C4-2B (cell line): ENCODE data around the gene HYAL2.

Source experiments
- CTCF ChIP-seq: fragments of 450-650 bp; conservative IDR thresholded peaks from 2 replicates; pipeline ENCODE4 v1.5.1; 2017; ENCODE audit warnings: mild to moderate bottlenecking
- ZFX ChIP-seq: fragments of 450-650 bp; IDR thresholded peaks from 2 replicates; pipeline ENCODE4 v1.6.1; 2017

DNA sequence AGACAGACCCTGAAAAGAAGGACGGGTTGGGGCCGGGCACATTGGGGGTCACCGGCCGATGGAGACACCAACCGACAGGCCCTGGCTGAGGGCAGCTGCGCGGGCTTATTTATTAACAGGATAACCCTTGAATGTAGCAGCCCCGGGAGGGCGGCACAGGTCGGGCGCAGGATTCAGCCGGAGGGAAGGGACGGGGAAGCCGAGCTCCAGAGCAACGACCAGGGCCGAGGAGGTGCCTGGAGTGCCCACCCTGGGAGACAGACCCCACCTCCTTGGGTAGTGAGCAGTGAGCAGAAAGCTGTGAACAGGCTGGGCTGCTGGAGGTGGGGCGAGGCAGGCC, 45.8 kb downstream of the HYAL2 start:
- no peak for TF ChIP-seq CTCF
- TF ChIP-seq ZFX = no peak
